Kasumi-1 (cell line): ENCODE results near the gene SLCO3A1.

ENCODE experiments used
- DNase-seq, 2 experiments: peaks; one replicate each; lab custom pipeline; 2025; lab: John Stamatoyannopoulos, UW

Gene SLCO3A1

DNA sequence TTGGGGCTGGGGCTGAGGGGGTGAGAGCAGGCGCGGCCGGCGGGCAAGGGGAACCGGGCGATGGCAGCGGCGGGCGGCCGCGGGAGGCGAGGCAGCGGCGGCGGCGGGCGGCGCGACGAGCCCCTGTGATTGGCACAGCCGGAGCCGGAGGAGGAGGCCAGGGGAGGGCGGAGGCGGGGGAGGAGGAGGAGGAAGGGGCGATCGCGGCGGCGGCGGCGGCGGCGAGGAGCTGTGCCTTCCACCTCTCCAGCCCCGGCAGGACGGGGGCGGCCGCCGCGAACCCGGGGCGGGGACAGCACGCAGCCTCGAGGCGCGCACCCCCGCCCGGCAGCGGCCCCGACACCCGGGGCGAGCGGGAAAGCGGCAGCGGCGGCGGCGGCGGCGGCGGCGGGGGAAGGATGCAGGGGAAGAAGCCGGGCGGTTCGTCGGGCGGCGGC lies at the start of gene SLCO3A1:
TSS of gene SLCO3A1 (plus strand) at position 198 of the 437 bp plus-strand sequence.
- DNase-seq: peak; percentile 15 to 26

DNA sequence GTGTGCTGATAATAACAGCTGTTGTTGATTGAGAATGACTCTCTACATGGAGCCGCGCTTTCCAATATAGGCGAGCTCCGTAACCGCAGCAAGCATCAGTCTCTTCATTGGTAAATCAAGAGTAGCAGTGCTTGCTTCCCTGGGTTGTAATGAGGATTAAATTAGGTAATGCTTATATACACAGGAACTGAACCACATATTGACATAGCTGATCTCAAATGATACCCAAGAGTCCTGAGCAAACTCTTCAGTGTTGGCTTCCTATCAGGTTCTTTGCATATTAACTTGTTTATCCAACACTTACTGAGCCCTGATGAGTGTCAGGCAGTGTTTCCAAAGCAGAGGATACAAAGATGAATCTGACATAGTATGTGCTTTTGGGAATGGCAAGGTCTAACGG lies 46.4 kb upstream of the SLCO3A1 start:
- no peak for DNase-seq

DNA sequence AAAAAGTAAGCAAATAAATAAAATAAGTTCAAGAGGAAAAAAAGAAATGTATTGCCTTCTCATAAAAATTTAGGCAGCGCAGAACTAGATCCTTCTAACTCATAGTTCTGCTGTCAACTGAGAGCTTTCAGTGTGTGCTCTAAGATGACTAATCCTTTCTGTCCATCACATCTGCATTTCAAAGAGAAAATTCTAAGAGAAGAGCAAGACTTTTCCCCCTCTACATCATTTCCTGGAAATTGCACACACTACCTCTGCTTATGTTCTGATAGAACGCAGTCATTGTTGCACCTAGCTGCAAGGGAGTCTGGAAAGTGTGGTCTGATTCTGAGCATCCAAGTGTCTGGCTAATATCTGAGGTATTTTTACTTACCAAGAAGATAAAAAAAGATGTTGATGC lies 39.6 kb upstream of the SLCO3A1 start:
- DNase-seq: no peak

DNA sequence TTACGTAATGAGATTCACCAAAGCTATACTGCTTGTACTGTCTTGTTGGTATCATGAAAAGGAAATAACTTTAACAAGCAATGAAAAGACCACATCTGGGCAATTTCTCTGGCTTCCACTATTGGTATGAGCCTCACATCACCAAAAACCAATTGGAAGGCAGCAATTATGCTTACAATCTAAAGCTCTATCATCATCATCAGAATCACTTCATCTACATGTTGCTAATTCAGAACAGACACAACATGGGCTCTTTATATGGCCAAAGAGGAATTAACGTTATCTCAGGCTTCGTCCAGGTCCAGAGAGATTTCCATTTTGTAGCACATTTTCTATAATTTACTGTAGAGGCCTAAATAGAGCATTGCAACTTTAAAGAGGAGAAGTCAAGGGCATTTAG lies 36.6 kb upstream of the SLCO3A1 start:
- DNase-seq: no peak

DNA sequence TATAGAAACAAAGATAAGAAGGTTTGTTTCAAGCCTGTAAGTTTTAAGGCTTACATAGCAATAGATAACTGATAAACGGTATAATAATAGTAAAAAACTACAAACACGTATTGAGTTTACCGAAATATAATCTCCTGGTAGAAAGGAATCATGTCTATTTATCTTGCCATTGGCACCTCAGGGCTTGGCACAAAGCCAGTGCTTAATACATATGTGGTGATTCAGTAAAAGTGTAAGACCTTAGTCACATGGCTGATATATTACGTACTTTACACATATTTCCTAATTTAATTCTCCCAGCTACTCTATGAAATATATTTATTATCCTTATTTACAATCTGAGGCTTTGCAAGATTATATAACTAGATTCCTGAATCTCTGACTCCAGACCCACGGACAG lies 32.0 kb upstream of the SLCO3A1 start:
- no peak for DNase-seq

- DNase-seq: no peak
These were observed 29.3 kb upstream of the SLCO3A1 start for GRCh38 chr15:91824256-91824655.

DNA sequence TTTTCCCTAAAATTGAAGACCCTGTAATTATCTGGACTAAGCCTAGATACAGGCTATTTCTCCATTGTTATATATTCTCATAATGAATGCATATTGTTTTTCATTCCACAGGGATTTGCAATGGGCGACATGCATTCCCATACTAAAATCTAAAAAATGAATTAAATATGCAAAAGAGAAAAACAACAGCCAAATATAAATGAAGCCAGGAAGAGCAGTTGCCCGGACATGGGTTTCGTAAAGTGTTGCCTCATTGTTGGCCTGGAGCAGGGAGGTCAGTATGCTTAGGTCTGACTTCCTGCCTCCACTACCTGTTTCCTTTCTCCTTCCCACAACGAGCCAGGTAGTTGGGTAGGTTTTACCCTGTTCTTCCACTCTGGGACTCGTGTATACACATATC lies 27.1 kb upstream of the SLCO3A1 start:
- DNase-seq: no peak

DNA sequence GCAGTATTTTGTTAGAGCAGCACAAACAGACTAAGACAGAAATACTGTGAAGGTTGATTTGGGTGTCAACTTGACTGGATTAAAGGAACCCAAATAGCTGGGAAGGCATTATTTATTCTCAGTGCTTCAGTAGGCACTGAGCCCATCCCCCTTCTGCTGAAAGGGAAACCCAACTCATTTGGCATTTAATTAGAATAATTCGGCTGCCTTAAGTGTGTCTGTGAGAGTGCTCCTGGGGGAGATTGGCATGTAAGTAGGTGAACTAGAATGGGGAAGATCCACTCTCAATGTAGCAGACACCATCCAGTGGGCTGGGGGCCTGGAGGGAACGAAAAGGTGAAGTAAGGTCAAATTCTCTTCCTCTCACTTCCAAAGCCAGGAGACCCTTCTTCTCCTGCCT lies 20.5 kb upstream of the SLCO3A1 start:
- no peak for DNase-seq

DNA sequence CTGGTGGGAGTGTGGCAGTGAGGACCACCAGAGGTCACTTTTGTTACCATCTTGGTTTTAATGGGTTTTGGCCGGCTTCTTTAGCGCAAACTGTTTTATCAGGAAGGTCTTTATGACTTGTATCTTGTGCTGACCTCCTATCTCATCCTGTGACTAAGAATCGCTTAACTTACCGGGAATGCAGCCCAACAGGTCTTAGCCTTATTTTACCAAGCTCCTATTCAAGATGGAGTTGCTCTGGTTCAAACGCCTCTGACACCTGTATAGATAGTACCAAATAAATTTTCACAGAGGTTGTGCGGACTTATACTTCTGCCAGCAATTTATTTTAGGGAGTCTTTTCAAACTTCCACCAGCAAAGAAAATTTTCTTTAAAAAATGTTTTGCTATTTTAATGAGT lies 13.6 kb upstream of the SLCO3A1 start:
- no peak for DNase-seq

- DNase-seq: no peak
These were observed 11.6 kb upstream of the SLCO3A1 start for GRCh38 chr15:91841861-91842260.

- no peak for DNase-seq
These were observed 9.2 kb upstream of the SLCO3A1 start for GRCh38 chr15:91844341-91844740.

DNA sequence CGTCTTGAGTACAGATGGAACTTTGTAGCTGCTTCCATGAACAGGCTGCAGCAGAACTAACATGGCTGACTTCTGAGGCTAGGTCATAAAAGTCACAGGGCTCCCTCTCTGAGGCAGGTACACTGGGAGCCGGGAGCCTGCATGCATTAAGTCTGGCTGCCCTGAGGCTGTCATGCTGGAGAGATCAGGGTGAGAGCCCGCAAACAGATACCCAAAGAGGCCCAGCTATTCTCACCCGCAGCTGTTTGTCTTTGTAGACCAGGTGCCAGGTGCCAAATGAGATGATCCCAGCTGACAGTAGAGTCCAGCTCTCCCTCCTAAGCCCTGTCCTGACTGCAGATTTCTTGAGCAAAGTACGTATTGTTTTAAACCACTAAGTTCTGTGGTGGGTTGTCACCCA lies 8.6 kb upstream of the SLCO3A1 start:
- no peak for DNase-seq

DNA sequence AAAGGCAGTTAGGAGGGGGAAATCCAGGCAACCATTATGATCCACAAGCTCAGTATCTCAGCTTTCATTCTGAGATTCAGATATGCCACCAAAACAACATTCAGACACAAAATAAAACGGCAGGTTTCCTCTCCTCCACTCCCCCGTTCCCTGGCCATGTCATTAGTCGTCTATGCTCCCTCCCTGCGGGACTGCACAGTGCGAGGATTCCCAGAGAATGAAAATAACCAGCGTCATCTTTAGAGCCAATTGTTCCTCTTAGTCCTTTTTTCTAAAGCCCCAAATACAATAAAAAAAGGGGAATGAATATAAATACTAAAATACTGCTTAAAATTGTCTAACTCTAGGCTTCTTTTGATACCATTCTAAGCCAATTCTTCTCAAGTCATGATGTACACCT lies 7.8 kb upstream of the SLCO3A1 start:
- DNase-seq: no peak

DNA sequence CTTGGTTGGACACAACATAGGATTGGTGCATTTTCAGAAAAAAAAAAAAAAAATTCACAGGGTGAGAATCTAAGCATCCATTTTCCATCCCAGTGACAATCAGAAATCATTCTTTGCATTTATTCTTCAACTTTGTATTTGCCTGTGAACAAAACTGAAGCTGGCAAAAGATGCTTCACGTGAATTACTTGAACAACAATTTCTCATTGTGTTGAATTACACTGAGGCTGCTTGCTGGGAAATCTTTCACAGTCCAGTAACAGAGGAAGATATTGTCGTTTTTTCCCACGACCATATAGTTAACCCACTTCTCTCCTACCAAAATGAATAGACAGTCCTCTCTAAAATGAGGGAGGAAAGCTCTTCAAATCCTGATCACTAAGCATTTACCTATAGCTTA lies 4.3 kb upstream of the SLCO3A1 start:
- DNase-seq: no peak

- DNase-seq: peak; percentile 70 to 72
These were observed 3.8 kb upstream of the SLCO3A1 start for GRCh38 chr15:91849749-91850161.

GRCh38 chr15:91852741-91853510 lies 582 bp upstream of the SLCO3A1 start:
- DNase-seq: peak; percentile 55 to 62

DNA sequence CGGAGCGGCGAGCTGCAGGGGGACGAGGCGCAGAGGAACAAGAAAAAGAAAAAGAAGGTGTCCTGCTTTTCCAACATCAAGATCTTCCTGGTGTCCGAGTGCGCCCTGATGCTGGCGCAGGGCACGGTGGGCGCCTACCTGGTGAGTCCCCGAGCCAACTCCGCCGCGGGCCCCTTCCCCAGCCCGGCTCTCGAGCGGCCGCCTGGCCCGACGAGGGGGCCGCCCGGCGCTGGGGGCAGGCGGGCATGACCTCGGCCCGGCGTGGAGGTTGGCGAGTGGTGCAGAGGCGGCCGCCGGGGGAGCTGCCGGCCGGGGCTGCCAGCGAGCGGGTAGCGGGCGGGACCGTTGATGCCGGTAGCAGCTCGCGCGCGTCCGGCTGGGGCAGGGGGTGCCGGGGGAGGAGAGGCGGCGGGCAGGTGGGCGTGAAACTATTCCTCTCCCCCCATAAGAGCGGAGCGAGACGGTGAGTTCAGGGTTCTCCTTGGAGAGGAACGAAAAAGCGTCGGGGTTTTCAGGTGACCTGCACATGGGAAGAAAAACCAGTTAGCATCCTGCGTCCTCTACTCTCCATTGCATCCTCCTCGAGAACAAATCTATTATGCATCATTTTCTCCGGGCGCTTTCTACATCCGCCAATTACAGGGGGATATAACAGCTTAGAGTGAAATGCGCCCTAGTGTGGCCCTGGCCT lies 585 bp downstream of the SLCO3A1 start:
- peak in 1 of 2 experiments; percentile 36 for DNase-seq

GRCh38 chr15:91854639-91854990 lies 1.1 kb downstream of the SLCO3A1 start:
- no peak for DNase-seq

DNA sequence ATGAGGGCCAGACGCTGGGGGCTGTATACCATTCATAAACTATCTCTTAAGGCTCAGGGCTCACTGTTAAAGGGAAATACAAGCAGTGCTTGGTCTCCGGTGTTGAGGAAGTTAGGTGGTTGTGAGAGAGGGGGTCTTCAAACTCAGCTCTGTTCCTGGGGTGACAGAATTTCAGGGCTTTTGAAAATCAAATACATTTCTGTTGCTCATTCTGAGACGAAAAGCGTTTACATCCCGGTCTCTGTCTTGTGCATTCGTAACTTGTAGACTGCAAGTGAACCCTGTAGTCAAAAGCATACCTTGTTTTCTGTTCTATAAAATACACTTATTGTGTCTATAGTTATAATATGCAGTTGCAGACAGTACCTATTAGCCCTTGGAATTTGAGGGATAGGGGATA lies 1.7 kb downstream of the SLCO3A1 start:
- no peak for DNase-seq

- no peak for DNase-seq
These were observed 2.4 kb downstream of the SLCO3A1 start for GRCh38 chr15:91855684-91856489.

- no peak for DNase-seq
These were observed 3.7 kb downstream of the SLCO3A1 start for GRCh38 chr15:91857224-91857585.

- peak in 1 of 2 experiments; percentile 5 for DNase-seq
These were observed 4.3 kb downstream of the SLCO3A1 start for GRCh38 chr15:91857772-91858171.

GRCh38 chr15:91860498-91860897 lies 7.0 kb downstream of the SLCO3A1 start:
- DNase-seq: no peak
